Thymus (tissue), 11 donors: ENCODE data around the gene TPSB2. TPM values are rescaled to one million over a fixed set of nuclear protein-coding genes. Genes with fewer than 3 reads are reported as not detected.
"Not testable (repeated sequence)": the region's sequence is repeated elsewhere in the genome, so short reads cannot be mapped to it uniquely, and the experiment has no call there.

ENCODE experiments used
- DNase-seq, 9 donors: peaks; one replicate each; pipeline ENCODE4 v3.0.0-alpha.2; 2013; ENCODE audit warnings: low spot score in 9 of 9, low read depth in 6 of 9, missing footprints in 1 of 9
- H3K27ac ChIP-seq, 2 donors: one replicate each; pipeline ENCODE4 v1.5.1; 2013; ENCODE audit warnings: control low read depth in 1 of 2, low read depth in 1 of 2, low read length in 1 of 2, mild to moderate bottlenecking in 1 of 2, moderate library complexity in 1 of 2
- H3K27me3 ChIP-seq, 2 donors: one replicate each; pipeline ENCODE4 v1.5.1; 2013; ENCODE audit warnings: low read length in 1 of 2; ENCODE audit not compliant: control insufficient read depth in 2 of 2, insufficient read depth in 1 of 2
- H3K36me3 ChIP-seq, 2 donors: one replicate each; pipeline ENCODE4 v1.5.1; 2013; ENCODE audit warnings: low read length in 1 of 2, mild to moderate bottlenecking in 1 of 2, moderate library complexity in 1 of 2; ENCODE audit not compliant: control insufficient read depth in 2 of 2, insufficient read depth in 2 of 2
- H3K4me1 ChIP-seq, 2 donors: one replicate each; pipeline ENCODE4 v1.5.1; 2013; ENCODE audit warnings: low read length in 2 of 2; ENCODE audit not compliant: control insufficient read depth in 2 of 2, insufficient read depth in 2 of 2
- H3K4me3 ChIP-seq, 2 donors: one replicate each; pipeline ENCODE4 v1.5.1; 2013; ENCODE audit warnings: low read length in 2 of 2, control low read depth in 1 of 2, mild to moderate bottlenecking in 1 of 2
- H3K9me3 ChIP-seq, 2 donors: one replicate each; pipeline ENCODE4 v1.5.1; 2013; ENCODE audit warnings: low read length in 1 of 2, mild to moderate bottlenecking in 1 of 2; ENCODE audit not compliant: control insufficient read depth in 2 of 2, insufficient read depth in 1 of 2
- WGBS: extraction: QIAGEN DNeasy Blood & Tissue Kit; methylation state at CpG from one replicate; pipeline ENCODE4 v1.1.7; 2013; 5-methylcytosine and 5-hydroxymethylcytosine counted together
- polyA plus RNA-seq: library from polyadenylated mRNA; stranded (reverse); fragments of 200-250 nt; gene quantifications from one replicate; pipeline ENCODE4 v1.2.3, GENCODE V29; 2013
- total RNA-seq: library from RNA; stranded (reverse); fragments of 120-200 nt; gene quantifications from one replicate; pipeline ENCODE4 v1.2.4, GENCODE V29; 2013
- donor health status: healthy.

The TPSB2 gene
- total and polyA plus RNA-seq, 2 donors = 0.71 to 15.5 TPM

DNA sequence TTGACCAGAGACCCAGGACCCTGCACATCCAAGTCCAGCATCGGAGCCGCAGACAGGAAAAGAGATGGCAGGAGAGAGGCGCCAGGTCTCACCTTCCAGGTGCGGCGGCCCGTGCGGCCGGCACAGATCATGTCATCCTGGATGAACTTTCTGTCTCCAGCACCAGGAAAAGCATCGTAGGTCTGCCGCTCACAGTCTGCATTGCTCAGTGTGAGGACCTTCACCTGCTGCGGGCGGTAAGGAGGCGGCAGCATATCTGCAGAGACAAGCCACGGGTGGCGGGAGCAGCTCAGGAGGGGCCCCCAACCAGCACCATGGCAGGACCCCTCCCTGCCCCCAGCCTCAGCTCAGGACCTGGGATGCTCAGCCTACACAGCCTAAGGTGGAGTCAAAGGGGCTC lies 43.8 kb upstream of the TPSB2 start:
- Histone ChIP-seq H3K27me3 (peaks cover 4 to 24% of the 10 kb centered on the region in 2 donors), H3K9me3 (no peaks in the 10 kb centered on the region), H3K36me3 (no peaks in the 10 kb centered on the region), H3K4me3 (no peak overlapping the region), H3K4me1 (peaks cover 0 to 9% of the 10 kb centered on the region in 2 donors), H3K27ac (no peak overlapping the region)
- 94% methylated on average over 15 of the region's 15 CpGs for whole genome bisulfite sequencing
- DNase-seq = no peak

DNA sequence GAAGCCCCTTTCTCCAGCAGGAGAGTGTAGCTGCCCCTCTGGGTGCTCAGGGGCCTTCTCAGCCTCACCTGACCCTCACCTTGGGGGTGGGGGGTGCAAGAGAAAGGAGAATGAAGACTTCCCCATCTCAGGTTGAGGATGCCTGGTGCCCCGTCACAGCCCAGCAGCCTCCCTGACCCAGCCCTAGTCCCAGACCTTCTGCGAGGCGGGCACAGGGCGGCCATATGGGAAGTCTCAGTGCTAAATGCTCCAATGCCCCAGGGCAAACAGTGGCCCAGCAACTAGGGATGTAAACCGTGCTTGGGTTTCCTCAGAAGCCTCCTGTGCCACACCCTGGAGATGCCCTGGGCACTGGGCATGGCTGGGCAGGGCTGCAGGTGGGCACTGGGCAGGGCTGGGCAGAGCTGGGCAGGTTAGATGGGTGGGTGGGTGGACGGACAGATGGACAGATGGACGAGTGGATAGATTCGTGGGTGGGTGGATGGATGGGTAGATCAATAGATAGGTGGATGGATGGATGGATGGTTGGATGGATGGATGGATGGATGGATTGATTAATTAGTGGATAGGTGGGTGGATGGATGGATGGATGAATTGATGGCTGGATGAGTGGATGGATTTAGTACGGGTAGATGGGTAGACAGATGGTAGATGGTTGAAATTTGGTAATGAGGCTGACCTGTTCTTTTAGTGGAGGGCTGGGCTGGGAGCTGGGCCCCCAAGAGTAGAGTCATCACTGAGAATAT lies 42.6 kb upstream of the TPSB2 start:
- Histone ChIP-seq H3K27me3 (peaks cover 0 to 12% of the 10 kb centered on the region in 2 donors), H3K27ac (no peak overlapping the region), H3K36me3 (no peaks in the 10 kb centered on the region), H3K9me3 (no peaks in the 10 kb centered on the region), H3K4me1 (peaks cover 0 to 9% of the 10 kb centered on the region in 2 donors), H3K4me3 (no peak overlapping the region)
- DNase-seq = no peak
- WGBS = 86% methylated on average over 9 of the region's 9 CpGs

DNA sequence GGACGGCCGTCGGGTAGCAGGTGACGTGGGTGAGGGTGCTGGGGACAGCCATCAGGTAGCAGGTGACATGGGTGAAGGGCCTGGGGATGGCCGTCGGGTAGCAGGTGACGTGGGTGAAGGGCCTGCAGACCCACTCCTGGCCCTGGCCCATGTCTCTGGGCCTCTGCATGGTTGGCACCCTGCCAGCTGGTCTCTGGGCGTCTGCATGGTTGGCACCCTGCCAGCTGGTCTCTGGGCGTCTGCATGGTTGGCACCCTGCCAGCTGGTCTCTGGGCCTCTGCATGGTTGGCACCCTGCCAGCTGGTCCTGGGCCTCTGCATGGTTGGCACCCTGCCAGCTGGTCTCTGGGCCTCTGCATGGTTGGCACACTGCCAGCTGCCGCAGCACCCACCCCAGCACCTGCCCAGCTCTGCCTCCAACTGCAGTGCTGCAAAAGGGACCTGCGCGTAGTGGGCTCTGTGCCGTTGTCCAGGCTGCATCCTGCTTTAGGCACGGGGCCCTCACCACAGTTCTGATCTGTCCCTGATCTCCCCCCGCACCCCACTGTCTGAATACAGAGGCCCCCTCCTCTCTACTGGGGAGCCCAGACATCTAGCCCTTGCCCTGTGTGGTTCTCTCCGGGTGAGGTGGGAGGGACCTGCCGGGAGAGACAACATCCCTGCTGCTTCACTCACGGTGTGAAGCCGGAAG lies 41.9 kb upstream of the TPSB2 start:
- 30% methylated on average over 19 of the region's 19 CpGs for WGBS
- not testable (repeated sequence) for H3K9me3 ChIP-seq, H3K27ac ChIP-seq, H3K36me3 ChIP-seq, H3K27me3 ChIP-seq, H3K4me3 ChIP-seq, H3K4me1 ChIP-seq
- DNase-seq = peak in 1 of 9 donors; percentile 21

DNA sequence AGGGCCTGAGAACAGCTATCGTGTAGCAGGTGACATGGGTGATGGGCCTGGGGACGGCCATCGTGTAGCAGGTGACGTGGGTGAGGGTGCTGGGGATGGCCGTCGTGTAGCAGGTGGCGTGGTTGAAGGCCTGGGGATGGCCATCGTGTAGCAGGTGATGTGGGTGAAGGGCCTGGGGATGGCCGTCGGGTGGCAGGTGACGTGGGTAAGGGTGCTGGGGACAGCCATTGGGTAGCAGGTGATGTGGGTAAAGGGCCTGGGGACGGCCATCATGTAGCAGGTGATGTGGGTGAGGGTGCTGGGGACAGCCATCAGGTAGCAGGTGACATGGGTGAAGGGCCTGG lies 41.4 kb upstream of the TPSB2 start:
- peaks cover 0 to 4% of the 10 kb centered on the region in 2 donors for H3K27me3 ChIP-seq
- H3K36me3 ChIP-seq = no peaks in the 10 kb centered on the region
- WGBS = 91% methylated on average over 12 of the region's 12 CpGs
- no peak for DNase-seq
- H3K4me3 ChIP-seq = no peak overlapping the region
- no peaks in the 10 kb centered on the region for H3K9me3 ChIP-seq
- peaks cover 0 to 9% of the 10 kb centered on the region in 2 donors for H3K4me1 ChIP-seq
- H3K27ac ChIP-seq = no peak overlapping the region

DNA sequence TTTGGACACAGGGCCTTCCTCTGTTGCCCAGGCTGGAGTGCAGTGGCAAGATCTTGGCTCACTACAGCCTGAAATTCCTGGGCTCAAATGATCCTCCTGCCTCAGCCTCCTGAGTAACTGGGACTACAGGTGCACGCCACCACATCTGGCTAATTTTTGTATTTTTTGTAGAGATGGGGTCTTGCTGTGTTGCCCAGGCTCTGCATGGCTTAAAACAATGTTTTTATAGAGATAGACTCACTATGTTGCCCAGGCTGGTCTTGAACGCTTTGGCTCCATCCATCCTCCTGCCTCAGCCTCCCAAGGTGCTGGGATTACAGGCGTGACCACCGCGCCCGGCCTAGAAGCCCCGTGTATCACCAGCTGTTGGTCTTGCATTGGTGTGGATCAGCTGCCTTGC lies 39.4 kb upstream of the TPSB2 start:
- H3K4me3 ChIP-seq, DNase-seq, H3K4me1 ChIP-seq, H3K27ac ChIP-seq, H3K36me3 ChIP-seq, H3K27me3 ChIP-seq: not testable (repeated sequence)
- peaks cover 0 to 11% of the 10 kb centered on the region in 2 donors for H3K9me3 ChIP-seq
- WGBS = 98% methylated on average over 7 of the region's 7 CpGs

DNA sequence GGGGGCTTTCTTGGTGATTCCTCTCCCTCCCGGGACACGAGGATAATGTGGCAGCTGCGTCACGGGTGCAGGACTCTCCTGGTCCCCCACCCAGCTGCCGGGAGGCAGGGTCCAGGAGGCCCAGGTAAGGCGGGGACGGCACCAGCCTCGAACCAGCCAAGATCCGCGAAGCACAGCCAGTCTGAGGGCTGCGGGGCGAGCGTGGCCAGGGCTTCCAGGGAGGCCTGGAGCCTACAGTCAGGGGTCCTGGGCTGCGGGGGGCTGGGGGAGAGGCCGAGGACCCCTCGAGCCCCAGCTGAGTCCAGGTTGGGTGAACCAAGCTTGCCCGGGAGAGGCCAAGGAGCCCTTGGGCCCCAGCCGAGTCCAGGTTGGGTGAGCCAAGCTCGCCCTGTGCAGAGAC lies 35.8 kb upstream of the TPSB2 start:
- 95% methylated on average over 19 of the region's 19 CpGs for WGBS
- H3K9me3 ChIP-seq = peaks cover 0 to 17% of the 10 kb centered on the region in 2 donors
- no peaks in the 10 kb centered on the region for H3K36me3 ChIP-seq
- no peaks in the 10 kb centered on the region for H3K4me1 ChIP-seq
- H3K4me3 ChIP-seq = no peak overlapping the region
- H3K27me3 ChIP-seq = peaks cover 19 to 28% of the 10 kb centered on the region in 2 donors
- no peak overlapping the region for H3K27ac ChIP-seq
- no peak for DNase-seq

DNA sequence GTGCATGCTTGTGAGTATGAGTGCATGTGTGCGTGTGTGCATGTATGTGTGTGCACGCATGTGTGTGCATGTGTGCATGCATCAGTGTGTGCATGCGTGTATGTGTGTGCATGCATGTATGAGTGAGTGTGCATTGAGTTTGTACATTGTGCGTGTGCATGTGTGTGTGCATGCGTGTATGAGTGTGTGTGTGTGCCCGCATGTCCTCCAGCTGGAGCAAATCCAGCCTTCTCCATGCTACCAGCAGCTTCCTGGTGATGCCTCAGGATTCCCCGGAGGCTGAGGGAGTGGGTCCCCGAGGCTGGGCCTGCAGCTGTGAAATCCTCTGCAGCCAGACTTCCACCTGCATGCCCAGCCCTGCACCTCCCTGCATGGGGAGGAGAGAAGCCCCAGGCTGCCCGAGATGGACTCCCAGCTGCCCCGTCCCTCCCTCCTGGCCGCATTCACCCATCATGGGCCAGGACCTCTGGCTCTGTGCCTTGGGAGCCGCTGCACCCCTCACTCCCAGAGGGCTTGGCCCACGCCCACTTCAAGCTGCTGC lies 35.2 kb upstream of the TPSB2 start:
- 91% methylated on average over 13 of the region's 13 CpGs for WGBS
- Histone ChIP-seq H3K27ac (no peak overlapping the region), H3K4me1 (no peaks in the 10 kb centered on the region), H3K36me3 (no peaks in the 10 kb centered on the region), H3K4me3 (no peak overlapping the region), H3K27me3 (peaks cover 25 to 35% of the 10 kb centered on the region in 2 donors), H3K9me3 (peaks cover 0 to 17% of the 10 kb centered on the region in 2 donors)
- DNase-seq = no peak

DNA sequence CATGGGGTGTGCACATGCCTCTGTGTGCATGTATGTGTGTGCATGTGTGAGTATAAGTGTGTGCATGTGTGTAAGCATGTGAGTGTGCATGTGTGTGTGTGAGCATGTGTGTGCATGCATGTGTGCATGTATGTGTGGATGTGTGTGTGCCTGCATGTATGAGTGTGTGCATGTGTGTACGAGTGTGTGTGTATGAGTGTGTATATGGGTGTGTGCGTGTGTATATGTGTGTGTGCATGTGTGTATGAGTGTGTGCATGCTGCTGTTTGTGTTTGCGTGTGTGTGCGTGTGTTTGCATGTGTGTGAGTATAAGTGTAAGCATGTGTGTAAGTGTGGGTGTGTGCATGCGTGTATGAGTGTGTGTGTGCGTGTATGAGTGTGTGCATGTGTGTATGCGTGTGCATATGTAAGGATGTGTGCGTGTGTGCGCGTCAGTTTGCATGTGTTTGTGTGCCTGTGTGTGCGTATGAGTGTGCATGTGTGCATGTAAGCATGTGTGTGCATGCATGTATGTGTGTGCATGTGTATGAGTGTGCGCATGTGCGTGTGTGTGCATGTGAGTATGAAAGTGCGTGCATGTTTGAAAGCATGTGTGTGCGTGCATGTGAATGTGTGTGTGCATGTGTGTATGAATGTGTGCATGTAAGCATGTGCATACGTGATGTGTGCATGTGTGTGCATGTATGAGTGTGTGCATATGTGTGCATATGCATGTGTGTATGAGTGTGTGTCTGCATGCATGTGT lies 34.5 kb upstream of the TPSB2 start:
- H3K4me3 ChIP-seq = no peak overlapping the region
- DNase-seq = no peak
- H3K27ac ChIP-seq = no peak overlapping the region
- 98% methylated on average over 16 of the region's 16 CpGs for whole genome bisulfite sequencing
- H3K9me3 ChIP-seq = peaks cover 0 to 17% of the 10 kb centered on the region in 2 donors
- no peaks in the 10 kb centered on the region for H3K36me3 ChIP-seq
- no peaks in the 10 kb centered on the region for H3K4me1 ChIP-seq
- peaks cover 32 to 42% of the 10 kb centered on the region in 2 donors for H3K27me3 ChIP-seq
